Mesodermal cell (in vitro differentiated cells): ENCODE data around the gene PYHIN1. TPM values are rescaled to one million over a fixed set of nuclear protein-coding genes. Genes with fewer than 3 reads are reported as not detected.

Experiments used
- H3K27ac ChIP-seq: 2 replicates; pipeline ENCODE4 v1.7.0; 2013; ENCODE audit warnings: mild to moderate bottlenecking, low read depth, low read length, moderate library complexity; ENCODE audit not compliant: severe bottlenecking
- H3K36me3 ChIP-seq: 2 replicates; pipeline ENCODE4 v1.7.1; 2013; ENCODE audit warnings: mild to moderate bottlenecking, low read length, moderate library complexity; ENCODE audit not compliant: control insufficient read depth, insufficient read depth
- H3K4me1 ChIP-seq: one replicate; pipeline ENCODE4 v1.7.1; 2013; ENCODE audit warnings: mild to moderate bottlenecking, low read length; ENCODE audit not compliant: insufficient read depth, control insufficient read depth, poor library complexity, severe bottlenecking
- H3K4me3 ChIP-seq: 2 replicates; pipeline ENCODE4 v1.7.0; 2013; ENCODE audit warnings: low read length, control low read depth, mild to moderate bottlenecking; ENCODE audit not compliant: insufficient read depth, poor library complexity, severe bottlenecking; ENCODE audit errors: extremely low read depth
- H3K9me3 ChIP-seq: 2 replicates; pipeline ENCODE4 v1.7.1; 2013; ENCODE audit warnings: mild to moderate bottlenecking, low read length, moderate library complexity; ENCODE audit not compliant: control insufficient read depth
- whole genome bisulfite sequencing, 2 experiments: methylation state at CpG; one replicate each; pipeline ENCODE4 v1.1.5; 2013; ENCODE audit warnings: missing lambda C conversion rate in 2 of 2; ENCODE audit not compliant: insufficient coverage in 2 of 2; 5-methylcytosine and 5-hydroxymethylcytosine counted together
- polyA plus RNA-seq, 2 experiments: library from polyadenylated mRNA; stranded (reverse); fragments of 50-300 nt; gene quantifications; one replicate each; pipeline ENCODE4 v1.2.3, GENCODE V29; 2013

The PYHIN1 gene
- polyA plus RNA-seq (2013, experiment 1 of 2): not detected
- not detected for polyA plus RNA-seq (2013, experiment 2 of 2)

DNA sequence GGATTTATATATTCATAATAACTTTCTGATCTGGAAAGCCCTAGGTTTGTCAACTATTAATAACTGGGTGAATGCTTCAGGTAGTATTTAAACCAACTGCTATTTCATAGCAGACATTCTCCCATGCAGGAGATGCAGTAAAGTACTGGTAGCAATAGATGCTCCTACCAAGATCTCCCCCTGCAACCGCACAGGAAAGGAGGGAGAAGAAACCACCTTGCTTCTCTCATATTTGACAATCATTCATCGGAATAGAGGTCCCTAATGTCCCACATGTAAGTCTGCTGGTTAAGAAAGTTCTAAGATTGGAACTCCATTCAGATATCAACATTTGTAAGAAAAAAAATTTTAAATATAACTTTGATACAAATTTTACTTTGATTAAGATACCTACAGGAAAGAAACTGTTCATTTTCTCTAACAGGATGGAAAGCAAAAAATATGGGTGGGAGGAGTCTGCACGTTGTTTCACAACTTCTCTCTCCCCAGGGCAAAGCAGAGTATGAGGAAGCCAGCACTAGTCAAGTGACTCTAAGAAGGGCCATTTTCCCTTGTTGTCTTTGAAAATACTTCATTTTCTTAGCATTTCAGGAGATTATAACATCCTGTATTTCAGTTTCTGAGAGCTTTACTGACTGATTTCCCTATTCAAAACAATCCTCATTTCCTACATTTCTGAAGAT lies at the start of gene PYHIN1:
PYHIN1 (plus strand) TSS at position 498 of the 683 bp plus-strand sequence. CDS start 5,359 bp downstream, outside the sequence.
- Histone ChIP-seq H3K4me1 (no peaks in the 10 kb centered on the region), H3K36me3 (no peaks in the 10 kb centered on the region), H3K9me3 (no peaks in the 10 kb centered on the region), H3K4me3 (no peak within 1 kb of the TSS), H3K27ac (no peak within 1 kb of the TSS)
- WGBS, 2 experiments: 71% methylated on average over 1 of the region's 3 CpGs; no CpG with 5 or more reads in 1 of the 2 experiments

DNA sequence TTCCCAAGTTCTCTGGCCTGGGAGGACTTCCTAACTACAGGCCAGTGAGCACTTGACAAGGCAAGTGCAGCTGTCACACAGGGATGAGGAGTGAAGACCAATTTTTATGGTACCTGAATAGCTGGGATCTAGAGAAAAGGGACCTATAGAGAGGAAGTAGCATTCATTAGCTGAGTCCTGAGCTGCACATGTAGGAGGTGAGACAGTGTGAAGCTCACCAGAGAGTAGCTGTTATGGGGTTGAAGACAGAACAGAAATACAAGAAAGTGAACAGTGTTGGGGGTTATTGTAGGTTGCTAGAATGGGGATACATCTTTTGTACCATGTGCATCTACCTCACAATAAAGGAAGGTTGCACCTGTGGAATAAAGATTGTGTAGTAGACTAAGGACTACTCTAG lies 37.7 kb upstream of the PYHIN1 start:
- H3K4me3 ChIP-seq: no peak overlapping the region
- no peak overlapping the region for H3K27ac ChIP-seq
- no peaks in the 10 kb centered on the region for H3K36me3 ChIP-seq
- H3K9me3 ChIP-seq: no peaks in the 10 kb centered on the region
- no peaks in the 10 kb centered on the region for H3K4me1 ChIP-seq

DNA sequence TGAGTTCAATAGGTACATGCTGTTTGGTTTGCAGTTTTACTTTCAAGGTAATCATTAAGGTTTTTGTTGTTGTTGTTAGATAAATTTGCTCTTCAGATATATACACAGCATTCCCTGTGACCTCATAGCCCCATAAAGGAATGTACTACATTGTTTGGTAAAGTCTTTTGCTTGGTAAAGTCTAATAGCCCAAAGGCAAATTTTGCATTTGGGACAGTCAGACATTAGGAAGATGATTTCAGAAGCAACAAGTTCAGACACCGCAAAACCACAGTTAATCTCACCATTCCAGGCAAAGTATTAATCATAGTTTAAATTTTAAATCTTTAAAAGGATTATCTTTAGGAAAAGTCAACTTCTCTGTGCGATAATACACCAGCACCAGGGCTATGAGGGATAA lies 32.6 kb upstream of the PYHIN1 start:
- no peak overlapping the region for H3K27ac ChIP-seq
- no peaks in the 10 kb centered on the region for H3K36me3 ChIP-seq
- WGBS, 2 experiments: no CpG with 5 or more reads among the region's 2 CpGs

DNA sequence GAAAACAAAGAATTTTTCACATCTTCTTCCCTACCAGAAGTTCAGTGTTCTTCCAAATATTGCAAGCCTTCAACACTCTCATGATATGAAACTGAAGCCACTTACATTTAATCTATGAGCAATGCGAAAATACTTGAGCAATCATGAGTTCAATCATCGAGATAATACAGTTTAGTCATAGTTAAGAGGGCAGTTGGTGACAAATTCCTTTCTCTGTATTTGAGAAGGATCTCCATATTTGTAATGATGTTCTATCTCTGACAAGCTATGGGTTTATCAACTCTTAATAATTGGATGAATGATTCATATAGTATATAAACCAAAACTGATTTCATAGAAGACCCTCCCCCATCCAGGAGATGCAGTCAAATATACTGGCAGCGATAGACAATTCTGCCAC lies 29.7 kb upstream of the PYHIN1 start:
- no peaks in the 10 kb centered on the region for H3K36me3 ChIP-seq
- no peaks in the 10 kb centered on the region for H3K4me1 ChIP-seq
- WGBS, 2 experiments: 100% methylated on average over 2 of the region's 3 CpGs; no CpG with 5 or more reads in 1 of the 2 experiments
- H3K4me3 ChIP-seq: no peak overlapping the region
- H3K9me3 ChIP-seq: no peaks in the 10 kb centered on the region
- no peak overlapping the region for H3K27ac ChIP-seq

More for the DNA sequence above, 32.6 kb upstream of the PYHIN1 start:
- H3K4me1 ChIP-seq: no peaks in the 10 kb centered on the region
- no peak overlapping the region for H3K4me3 ChIP-seq
- no peaks in the 10 kb centered on the region for H3K9me3 ChIP-seq

DNA sequence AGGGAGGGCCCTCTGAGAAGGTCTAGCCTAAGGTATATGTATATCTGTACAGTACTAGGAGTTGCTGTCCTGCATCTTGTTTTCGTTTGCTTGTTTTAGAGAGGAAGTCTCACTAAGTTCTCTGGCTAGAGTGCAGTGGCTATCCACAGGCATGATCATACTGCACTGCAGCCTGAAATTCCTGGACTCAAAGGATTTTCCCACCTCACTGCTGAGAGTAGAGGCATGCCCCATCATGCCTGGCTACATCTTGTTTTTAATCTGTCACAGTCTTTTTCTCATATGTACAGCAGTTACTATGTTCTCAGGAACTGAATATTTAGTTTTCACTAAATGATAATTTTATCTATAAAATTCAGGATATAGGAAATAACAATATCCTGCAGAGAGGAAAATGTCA lies 15.3 kb upstream of the PYHIN1 start:
- WGBS, 2 experiments: 67 to 89% methylated on average over 1 of the region's 1 CpG
- peaks cover 13% of the 10 kb centered on the region for H3K9me3 ChIP-seq
- H3K27ac ChIP-seq: peak overlapping the region; percentile 48

DNA sequence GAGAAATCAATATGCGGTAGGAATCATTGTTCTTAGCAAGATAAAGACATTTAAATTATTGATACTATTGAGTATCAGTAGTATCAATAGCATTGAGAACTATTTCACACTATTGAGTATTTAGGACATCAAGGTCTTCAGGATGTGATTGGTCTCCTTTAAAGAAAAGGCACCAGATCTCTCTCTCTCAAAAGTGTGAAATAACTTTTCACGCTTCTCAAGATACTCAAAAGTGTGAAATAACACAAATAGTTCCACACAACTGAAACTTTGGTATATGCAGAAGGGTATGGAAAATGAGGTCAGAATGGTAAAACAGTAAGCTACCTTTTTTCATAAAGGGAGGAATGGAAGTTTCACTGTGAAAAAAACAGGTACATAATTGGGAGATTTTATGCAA lies 6.7 kb upstream of the PYHIN1 start:
- Histone ChIP-seq H3K4me3 (no peak overlapping the region), H3K4me1 (no peaks in the 10 kb centered on the region), H3K9me3 (peaks cover 11% of the 10 kb centered on the region), H3K27ac (no peak overlapping the region), H3K36me3 (no peaks in the 10 kb centered on the region)
- no CpG with 5 or more reads among the region's 2 CpGs for WGBS, 2 experiments

More for the DNA sequence above, 15.3 kb upstream of the PYHIN1 start:
- Histone ChIP-seq H3K4me1 (no peaks in the 10 kb centered on the region), H3K4me3 (no peak overlapping the region), H3K36me3 (no peaks in the 10 kb centered on the region)

DNA sequence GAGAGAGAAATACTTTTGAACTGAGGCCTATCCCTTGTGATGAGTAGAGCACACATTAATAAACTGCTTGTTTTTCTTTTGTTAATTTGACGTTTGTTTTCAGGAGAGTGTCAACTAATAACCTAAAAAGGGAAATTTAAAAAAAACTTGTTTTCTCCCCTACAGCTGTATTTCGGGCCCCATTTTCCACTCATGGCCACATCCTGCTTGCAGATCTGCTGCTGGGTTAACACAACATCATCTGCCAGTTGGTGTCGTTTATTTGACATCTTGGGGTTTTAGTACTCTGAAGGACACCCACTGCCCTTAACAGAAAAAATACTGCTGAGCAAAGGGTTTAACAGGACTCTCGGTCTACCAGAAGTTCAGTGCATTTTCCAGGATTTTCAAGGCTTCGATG lies 848 bp upstream of the PYHIN1 start:
- Histone ChIP-seq H3K4me1 (no peaks in the 10 kb centered on the region), H3K4me3 (no peak overlapping the region), H3K9me3 (no peaks in the 10 kb centered on the region), H3K36me3 (no peaks in the 10 kb centered on the region), H3K27ac (no peak overlapping the region)
- 89% methylated on average over 3 to 4 of the region's 5 CpGs for WGBS, 2 experiments

DNA sequence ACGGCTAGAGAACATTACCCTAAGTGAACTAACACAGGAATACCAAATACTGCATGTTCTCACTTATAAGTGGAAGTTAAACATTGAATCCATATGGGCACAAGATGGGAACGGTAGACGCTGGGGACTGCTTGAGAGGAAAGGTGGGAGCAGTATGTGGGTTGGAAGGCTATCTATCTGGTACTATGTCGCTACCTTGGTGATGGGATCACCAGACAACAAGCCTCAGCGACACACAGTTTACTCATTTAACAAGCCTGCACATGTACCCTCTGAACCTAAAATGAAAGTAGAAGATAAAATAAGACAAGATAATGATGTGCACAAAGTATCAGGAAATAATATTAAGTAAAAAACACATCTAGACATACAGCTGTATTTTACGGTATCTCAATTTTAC lies 819 bp downstream of the PYHIN1 start:
- H3K9me3 ChIP-seq: no peaks in the 10 kb centered on the region
- no peaks in the 10 kb centered on the region for H3K4me1 ChIP-seq
- no peak overlapping the region for H3K27ac ChIP-seq
- WGBS, 2 experiments: 83% methylated on average over 2 of the region's 6 CpGs; no CpG with 5 or more reads in 1 of the 2 experiments
- no peaks in the 10 kb centered on the region for H3K36me3 ChIP-seq
- no peak overlapping the region for H3K4me3 ChIP-seq

DNA sequence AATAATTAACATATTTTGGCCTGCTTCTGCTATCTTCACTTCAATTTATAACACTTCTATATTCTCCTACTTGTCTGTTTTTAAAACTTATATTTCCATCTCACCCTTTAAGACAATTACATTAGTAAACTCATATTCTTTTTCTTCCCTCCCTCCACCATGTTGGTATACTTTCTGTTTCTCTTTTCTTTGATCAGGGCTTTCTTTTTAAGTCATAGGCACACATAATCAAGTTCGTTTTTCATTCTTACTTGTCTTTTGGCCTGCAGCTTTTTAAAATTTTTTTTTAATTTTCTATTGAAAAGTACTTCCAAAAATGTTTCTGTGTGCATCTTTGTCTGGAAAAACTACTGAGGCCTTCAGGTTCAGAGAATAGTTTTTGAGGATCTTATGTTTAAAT lies 2.3 kb downstream of the PYHIN1 start:
- Histone ChIP-seq H3K9me3 (no peaks in the 10 kb centered on the region), H3K4me3 (no peak overlapping the region), H3K4me1 (no peaks in the 10 kb centered on the region), H3K27ac (no peak overlapping the region), H3K36me3 (no peaks in the 10 kb centered on the region)
- no CpG with 5 or more reads among the region's 1 CpG for WGBS, 2 experiments

DNA sequence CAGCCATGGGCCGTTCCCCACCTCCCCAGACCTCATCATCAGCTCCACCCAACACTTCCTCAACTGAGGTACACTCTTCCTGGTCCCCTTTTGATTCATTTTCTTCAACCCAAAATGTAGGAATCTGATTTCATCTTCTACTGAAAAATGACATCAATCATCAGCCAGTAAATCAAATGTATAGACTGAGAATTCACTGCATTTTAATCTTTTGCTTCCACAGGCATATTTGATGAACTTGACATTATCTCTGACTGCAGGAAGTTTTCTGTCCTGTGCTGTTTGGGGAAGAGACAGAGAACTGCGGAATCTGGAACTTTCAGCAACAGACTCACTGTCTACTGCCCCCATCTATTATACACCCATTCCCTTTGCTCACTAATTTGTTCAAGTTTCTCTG lies 7.8 kb downstream of the PYHIN1 start:
- H3K4me1 ChIP-seq: no peaks in the 10 kb centered on the region
- no peaks in the 10 kb centered on the region for H3K36me3 ChIP-seq
- H3K9me3 ChIP-seq: no peaks in the 10 kb centered on the region
- no peak overlapping the region for H3K27ac ChIP-seq
- no peak overlapping the region for H3K4me3 ChIP-seq
- 71 to 94% methylated on average over 1 to 2 of the region's 2 CpGs for WGBS, 2 experiments

DNA sequence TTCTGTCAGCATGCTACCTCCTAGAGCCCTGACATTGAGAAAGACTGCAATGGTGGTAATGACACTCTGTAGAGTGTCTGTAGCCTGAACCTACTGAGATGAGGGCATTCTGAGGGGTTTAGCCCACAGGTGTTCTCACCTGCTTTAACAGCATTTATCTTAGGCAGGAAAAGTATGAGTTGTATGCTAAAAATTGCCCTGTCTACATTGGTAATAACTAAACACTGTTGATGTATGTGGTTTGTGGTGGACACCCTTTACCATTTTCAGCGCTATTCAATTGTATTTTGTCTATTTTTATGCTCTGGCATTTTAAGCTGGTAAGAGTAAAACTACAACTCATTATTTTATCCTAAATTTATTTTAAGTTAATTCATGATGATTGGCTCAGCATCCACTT lies 10.0 kb downstream of the PYHIN1 start:
- no peaks in the 10 kb centered on the region for H3K4me1 ChIP-seq
- no CpG with 5 or more reads among the region's 1 CpG for WGBS, 2 experiments
- no peaks in the 10 kb centered on the region for H3K36me3 ChIP-seq
- no peak overlapping the region for H3K4me3 ChIP-seq
- H3K9me3 ChIP-seq: no peaks in the 10 kb centered on the region
- H3K27ac ChIP-seq: no peak overlapping the region
